Ramos (cell line): ENCODE data around the gene NXT1.
"Not testable (repeated sequence)": the region's sequence is repeated elsewhere in the genome, so short reads cannot be mapped to it uniquely, and the experiment has no call there.

Source experiments
- in situ Hi-C: fragments of 300-500 bp; cut with MboI; formaldehyde crosslinking; loops from one replicate; pipeline ENCODE4 v1.14.3; 2022; ENCODE audit warnings: low sequenced_read_pairs; ENCODE audit not compliant: unreplicated experiment

The NXT1 gene

DNA sequence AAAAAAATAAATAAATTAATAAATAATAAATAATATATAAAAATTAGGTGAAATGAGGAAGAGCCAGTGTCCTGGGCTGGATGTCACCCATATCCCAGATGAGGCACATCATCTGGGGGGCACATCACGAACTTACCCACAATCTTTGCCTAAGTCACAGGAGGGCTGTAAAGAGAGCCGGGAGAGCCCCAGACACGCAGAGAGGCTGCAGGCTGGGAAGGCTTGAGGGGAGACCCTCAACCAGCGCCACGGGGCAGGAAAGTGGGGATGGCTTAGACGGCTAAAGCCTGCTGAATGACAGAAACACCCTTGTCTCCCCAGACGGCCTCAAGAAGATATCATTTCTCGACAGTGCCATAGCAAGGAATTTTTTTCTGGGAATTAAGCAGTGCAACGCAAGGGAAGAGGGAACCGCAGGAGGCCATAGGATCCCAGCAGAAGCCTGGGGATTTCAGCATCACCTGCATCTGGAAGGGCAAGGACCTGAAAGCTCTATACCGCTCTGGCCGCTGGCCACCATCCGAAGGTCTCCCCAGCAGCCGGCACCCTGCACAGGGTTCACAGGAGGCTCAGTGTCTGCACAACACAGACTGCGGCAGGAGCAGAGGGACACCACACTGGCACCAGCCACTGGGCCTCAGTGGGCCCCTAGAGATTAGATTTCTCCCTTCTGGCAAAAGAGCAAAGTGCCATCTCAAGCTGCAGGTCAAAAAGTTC lies 22.8 kb upstream of the NXT1 start:
- in situ Hi-C loops = no loop called here

DNA sequence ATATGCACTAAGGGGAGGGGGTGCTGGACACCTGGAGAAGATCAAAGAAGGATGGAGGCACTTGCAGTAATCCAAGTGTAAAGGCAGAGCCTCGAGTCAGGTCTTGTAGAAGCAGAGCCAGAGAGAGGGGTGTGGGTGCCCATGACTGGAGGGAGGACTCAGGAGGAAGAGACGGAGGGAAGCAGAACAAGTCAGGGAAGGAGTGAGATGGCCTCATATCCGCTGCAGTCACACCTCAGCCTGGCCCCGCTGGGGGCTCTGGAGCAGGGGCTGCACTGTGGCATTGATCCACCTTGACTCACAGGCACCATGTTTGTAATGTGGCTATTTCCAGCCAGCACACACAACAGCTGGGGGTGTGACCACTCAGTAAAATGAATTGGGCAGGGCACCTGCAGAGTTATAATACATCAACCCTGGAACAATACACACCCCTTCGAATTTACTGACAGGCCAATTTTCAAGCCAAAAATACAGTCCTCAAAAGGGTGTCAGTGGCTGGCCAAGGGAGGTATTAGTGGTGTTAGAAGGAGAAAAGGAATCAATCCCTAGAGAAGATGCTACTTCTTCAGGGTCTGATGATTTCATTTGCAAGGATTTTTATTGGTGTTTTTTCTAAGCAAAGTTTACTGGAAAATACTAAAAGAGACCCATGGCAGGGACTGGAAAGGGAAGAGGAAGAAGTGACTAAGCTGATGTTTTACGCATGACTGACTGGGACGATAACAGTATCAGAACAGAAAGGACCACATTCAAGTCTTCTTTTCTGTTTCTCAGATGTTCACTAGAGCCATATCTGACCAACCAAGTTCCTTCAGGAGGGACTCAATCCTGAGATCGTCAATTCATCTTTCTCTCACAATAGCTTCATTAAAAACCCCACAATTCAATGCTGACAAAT lies 18.9 kb upstream of the NXT1 start:
- in situ Hi-C loops = no loop called here

- in situ Hi-C loops = no loop called here
These were observed 18.1 kb upstream of the NXT1 start for GRCh38 chr20:23332467-23332866.

DNA sequence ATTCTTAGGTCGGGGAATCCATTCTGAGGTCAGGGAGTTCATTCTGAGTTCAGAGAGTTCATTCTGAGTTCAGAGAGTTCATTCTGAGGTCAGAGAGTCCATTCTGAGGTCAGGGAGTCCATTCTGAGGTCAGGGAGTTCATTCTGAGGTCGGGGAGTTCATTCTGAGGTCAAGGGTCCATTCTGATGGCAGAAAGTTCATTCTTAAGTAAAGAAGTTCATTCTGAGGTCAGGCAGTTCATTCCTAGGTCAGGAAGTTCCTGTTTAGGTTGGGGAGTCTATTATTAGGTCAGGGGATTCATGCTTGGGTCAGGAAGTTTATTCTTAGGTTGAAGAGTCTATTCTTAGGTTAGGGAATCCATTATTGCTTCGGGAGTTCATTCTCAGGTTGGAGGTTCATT lies 16.5 kb upstream of the NXT1 start:
- in situ Hi-C loops = no loop called here

- in situ Hi-C loops = no loop called here
These were observed 15.1 kb upstream of the NXT1 start for GRCh38 chr20:23335521-23335920.

DNA sequence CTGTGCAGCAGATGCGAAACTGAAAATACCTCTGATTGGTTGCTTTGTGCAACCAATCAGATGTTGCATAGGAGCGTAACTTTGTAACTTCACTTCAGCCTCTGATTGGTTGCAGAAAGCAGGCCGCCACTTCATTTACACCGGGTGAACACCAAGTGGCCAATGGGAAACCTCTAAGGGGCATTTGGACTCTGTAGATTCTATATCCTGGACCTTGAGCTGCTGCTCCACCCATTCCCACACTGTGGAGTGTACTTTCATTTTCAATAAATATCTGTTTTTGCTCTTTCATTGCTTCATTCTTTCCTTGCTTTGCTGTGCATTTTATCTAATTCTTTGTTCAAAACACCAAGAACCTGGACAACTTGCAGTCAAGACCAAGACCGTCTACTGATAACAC lies 14.1 kb upstream of the NXT1 start:
- in situ Hi-C loops = no loop called here

DNA sequence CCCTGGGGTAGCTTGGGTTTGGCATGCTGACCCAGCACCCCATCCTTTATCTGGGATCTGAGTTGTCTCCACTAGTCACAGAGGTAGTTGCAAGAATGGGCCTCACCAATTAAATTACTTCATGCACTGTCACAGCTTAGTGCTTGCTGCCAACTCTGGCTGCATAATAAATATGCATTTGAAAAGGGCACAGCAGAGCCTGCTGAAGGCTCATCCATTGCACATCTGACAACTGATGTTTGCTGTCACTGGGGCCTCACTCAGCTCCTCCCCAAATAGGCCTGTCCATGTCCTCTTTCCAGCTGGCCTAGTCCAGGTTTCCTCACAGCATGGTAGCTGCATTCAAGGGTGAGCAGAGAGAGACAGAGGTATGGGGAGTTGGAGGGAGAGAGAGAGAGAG lies 13.3 kb upstream of the NXT1 start:
- in situ Hi-C loops = no loop called here

GRCh38 chr20:23339986-23340385 lies 10.6 kb upstream of the NXT1 start:
- in situ Hi-C loops = no loop called here

- in situ Hi-C loops = no loop called here
These were observed 10.1 kb upstream of the NXT1 start for GRCh38 chr20:23340524-23340923.

DNA sequence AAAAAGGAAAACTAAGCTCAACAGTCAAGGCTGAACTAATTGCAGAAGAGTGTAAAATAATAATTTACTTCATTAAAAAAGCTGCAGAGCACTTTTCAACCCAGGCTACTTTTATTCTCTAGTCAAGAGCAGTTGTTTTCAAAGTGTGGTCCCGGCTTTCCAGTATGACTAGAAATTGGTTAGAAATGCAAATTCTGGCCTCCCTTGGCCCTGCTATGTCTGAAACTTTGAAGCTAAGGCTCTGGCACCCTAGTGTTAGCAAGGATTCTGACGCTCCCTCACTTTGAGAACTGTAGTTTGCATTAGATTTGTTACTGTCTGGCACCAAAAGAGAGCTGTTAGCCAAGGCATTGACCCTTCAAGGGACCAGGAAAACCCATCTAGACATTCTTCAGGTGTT lies 9.5 kb upstream of the NXT1 start:
- in situ Hi-C loops = no loop called here

GRCh38 chr20:23343590-23343989 lies 7.0 kb upstream of the NXT1 start:
- in situ Hi-C loops = no loop called here

GRCh38 chr20:23344336-23344735 lies 6.3 kb upstream of the NXT1 start:
- in situ Hi-C loops = no loop called here

GRCh38 chr20:23346002-23346401 lies 4.6 kb upstream of the NXT1 start:
- in situ Hi-C loops = no loop called here

DNA sequence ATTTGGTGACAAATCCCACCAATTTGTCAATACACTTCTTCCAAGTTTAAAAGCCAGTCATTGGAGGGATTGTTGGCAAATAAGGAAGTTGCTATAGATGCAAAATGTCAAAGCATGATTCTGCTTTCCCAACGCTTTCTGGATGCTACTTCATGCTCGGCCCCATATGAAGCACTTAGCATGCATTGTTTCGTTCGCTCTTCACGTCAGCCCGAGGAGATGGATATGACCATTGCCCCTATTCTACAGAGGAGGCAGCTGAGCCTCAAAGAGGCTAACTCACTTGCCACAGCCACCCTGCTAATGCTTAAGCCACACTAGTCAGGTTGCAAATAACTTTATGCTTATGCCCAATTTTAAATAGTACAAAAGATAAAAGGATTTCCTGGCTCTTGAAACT lies 2.8 kb upstream of the NXT1 start:
- in situ Hi-C loops = no loop called here

GRCh38 chr20:23348510-23348909 lies 2.1 kb upstream of the NXT1 start:
- in situ Hi-C loops = not testable (repeated sequence)

DNA sequence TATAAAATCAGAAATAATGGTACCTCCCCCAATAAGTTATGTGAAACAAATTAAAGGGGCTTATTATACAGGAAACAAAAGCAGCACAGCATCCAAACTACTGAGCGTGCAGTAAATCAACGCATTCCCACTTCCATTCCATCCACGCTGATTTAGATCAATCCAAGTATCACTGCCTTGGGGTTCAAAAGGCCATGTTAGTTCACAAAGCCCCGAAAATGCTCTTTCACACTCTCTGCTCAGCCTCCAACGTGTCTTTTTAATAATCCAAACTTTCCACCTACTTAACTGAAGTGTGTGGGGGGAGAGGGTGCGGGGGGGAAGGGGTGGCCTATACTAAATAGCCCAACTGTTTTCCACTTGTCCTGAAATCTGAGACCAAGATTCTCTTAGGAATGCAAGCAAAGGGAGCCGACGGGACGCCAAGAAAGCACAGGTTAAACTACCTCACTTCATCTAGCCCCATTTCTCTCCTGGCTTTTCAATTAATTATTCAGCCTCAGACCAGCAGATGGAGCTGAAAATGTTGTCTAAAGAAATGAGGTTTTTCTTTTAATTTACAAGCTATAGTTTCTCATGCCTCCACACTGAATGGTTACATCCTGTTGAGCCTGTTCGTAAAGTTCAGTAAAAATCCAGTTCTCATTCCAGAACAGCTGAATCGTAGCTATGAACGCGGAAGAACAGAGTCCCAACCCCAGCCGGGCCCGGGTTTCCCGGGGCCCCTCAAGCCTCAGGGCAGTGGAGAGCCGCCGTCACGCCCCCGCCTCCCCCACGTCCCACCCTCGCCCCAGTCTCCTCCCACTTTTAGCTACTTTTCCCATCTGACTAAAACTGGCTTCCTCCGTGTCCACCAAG lies 1.0 kb upstream of the NXT1 start:
- in situ Hi-C loops = no loop called here

DNA sequence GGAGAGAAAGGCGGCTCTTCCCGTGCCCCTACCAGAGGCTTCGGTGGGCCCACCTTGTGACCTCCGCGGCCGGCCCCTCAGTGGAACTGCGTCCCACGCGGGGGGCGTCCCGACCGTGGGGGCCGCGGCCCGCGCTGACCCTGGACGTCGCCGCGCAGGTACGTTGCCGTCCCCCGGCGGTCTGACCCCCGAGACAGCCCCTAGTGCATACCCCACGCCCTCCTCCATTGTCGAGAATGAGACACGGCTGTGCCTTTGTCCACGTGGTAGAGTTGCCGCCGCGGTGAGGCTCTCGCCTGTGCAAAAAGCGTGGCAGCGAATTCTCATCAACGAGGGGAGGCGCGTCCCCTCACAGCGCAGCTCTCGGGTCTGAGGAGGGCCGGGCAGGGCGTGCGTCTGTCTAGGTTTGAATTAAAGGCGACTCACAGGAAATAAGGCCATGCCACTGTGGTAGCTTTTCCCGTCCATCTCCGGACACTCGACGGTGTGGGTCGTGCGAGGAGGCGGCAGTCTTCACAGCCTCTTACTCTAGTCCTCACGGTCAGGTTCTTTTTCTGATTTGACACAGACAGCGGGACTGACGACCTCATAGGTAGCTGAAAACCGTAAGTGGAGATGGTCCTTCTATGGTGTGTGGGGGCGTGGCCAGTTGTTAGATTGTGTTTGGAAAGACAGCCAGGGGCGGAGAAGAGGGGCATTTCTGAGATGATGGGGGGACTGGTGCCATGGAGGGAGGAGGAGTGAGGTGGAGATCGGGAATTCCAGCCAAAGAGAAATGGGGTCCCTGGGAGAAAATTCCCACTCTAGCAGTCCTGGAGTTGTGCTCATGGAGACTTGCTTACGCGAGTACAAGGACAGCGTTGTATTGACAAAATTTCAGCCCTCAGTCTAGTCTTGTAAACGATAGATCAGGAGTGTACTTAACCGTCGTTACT lies 580 bp downstream of the NXT1 start:
- in situ Hi-C loops = no loop called here

GRCh38 chr20:23356203-23356602 lies 5.6 kb downstream of the NXT1 start:
- in situ Hi-C loops = no loop called here

DNA sequence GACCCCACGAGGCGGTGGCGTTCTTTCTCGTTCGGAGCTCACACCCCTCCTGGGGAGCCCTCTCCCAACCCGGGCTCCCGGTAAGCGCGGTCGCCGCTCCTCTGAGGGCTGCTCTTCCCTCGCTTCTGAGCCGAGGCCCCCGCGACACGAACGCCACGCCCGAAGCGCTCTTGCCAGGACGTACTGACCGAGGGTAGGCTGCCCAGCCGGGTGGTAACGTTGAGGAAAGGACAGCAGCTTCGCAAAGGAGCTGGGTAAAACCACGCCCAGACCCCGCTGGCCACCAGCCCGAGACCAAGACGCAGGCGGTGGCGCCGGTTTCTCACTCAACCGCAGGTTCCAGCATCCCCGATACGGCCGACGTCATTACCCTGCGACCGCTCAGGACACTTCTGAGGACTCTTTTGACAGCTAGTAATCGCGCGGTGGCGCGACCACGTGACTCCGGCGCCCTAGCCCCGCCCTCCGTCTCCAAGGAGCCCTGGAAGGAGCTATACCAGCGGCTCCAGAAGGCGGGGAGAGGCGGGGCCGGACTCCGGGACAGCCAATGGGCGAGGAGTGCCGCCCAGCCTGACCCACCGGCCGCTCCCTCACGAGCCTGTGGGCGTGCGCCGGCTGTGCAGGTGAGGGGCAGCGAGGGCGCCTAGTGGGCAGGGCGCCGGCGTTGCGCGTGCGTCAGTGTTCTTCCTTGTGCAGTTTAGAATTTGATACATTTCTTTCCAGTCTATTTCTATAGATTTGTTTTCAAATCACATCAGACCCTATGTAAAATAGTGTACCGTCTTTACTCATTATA lies 7.4 kb downstream of the NXT1 start:
- in situ Hi-C loops = no loop called here
